ENCODE data around the gene MAP3K10.

MAP3K10 gene

GRCh38 chr19:40241125-40241808 lies 50.0 kb downstream of the MAP3K10 start:
- Histone ChIP-seq H3K4me1 (ENCODE audit: control insufficient read depth, insufficient read depth, low read length) (no peaks in the 10 kb centered on the region), H3K27ac (ENCODE audit: low read length) (no peak overlapping the region), H3K4me3 (ENCODE audit: low read length) (no peak overlapping the region), H3K36me3 (ENCODE audit: control insufficient read depth, insufficient read depth, low read length) (peaks cover 22% of the 10 kb centered on the region; the same call in 1 of the 2 replicates), H3K9me3 (ENCODE audit: control insufficient read depth, insufficient read depth, low read length) (no peaks in the 10 kb centered on the region), H3K27me3 (ENCODE audit: control insufficient read depth, insufficient read depth, low read length) (no peaks in the 10 kb centered on the region)
- WGBS (ENCODE audit: insufficient coverage, insufficient read length), result no CpG with 5 or more reads among the region's 12 CpGs
- DNase-seq (ENCODE audit: low read depth, low spot score), result no peak

GRCh38 chr19:40241809-40242384 lies 50.7 kb downstream of the MAP3K10 start:
- no peak overlapping the region for H3K27ac ChIP-seq (ENCODE audit: low read length)
- H3K36me3 ChIP-seq (ENCODE audit: control insufficient read depth, insufficient read depth, low read length), result peaks cover 21% of the 10 kb centered on the region; the same call in 1 of the 2 replicates

DNA sequence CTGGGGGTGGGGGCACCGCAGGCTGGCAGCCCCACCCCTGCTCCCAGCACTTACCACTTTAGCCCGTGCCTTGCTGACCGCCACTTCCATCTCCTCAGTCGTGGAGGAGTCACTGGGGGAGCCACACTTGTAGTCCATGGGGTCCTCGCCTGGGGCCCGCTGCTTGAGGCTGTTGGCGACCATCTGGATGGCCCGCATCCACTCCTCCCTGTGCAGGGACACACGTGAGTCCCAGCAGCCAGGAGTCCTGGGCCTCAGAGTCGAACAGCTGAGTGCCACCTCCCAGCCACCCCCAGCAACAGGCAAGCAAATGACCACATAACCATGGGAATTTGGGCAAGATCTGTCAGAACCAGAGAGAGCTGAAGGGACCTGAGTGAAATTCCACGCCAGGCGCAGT lies 51.3 kb downstream of the MAP3K10 start:
- peaks cover 19% of the 10 kb centered on the region; the same call in 1 of the 2 replicates for H3K36me3 ChIP-seq (ENCODE audit: control insufficient read depth, insufficient read depth, low read length)
- WGBS (ENCODE audit: insufficient coverage, insufficient read length), result no CpG with 5 or more reads among the region's 12 CpGs
- H3K4me1 ChIP-seq (ENCODE audit: control insufficient read depth, insufficient read depth, low read length), result no peaks in the 10 kb centered on the region
- H3K27me3 ChIP-seq (ENCODE audit: control insufficient read depth, insufficient read depth, low read length), result no peaks in the 10 kb centered on the region
- no peak overlapping the region for H3K27ac ChIP-seq (ENCODE audit: low read length)
- no peak for DNase-seq (ENCODE audit: low read depth, low spot score)
- H3K9me3 ChIP-seq (ENCODE audit: control insufficient read depth, insufficient read depth, low read length), result no peaks in the 10 kb centered on the region
- H3K4me3 ChIP-seq (ENCODE audit: low read length), result no peak overlapping the region

More at GRCh38 chr19:40241809-40242384, 50.7 kb downstream of the MAP3K10 start:
- H3K27me3 ChIP-seq (ENCODE audit: control insufficient read depth, insufficient read depth, low read length), result no peaks in the 10 kb centered on the region
- WGBS (ENCODE audit: insufficient coverage, insufficient read length), result no CpG with 5 or more reads among the region's 21 CpGs
- H3K4me1 ChIP-seq (ENCODE audit: control insufficient read depth, insufficient read depth, low read length), result no peaks in the 10 kb centered on the region
- no peak for DNase-seq (ENCODE audit: low read depth, low spot score)
- H3K4me3 ChIP-seq (ENCODE audit: low read length), result no peak overlapping the region
- H3K9me3 ChIP-seq (ENCODE audit: control insufficient read depth, insufficient read depth, low read length), result no peaks in the 10 kb centered on the region

- Histone ChIP-seq H3K36me3 (ENCODE audit: control insufficient read depth, insufficient read depth, low read length) (peaks cover 12% of the 10 kb centered on the region; the same call in 1 of the 2 replicates), H3K9me3 (ENCODE audit: control insufficient read depth, insufficient read depth, low read length) (no peaks in the 10 kb centered on the region), H3K27me3 (ENCODE audit: control insufficient read depth, insufficient read depth, low read length) (no peaks in the 10 kb centered on the region), H3K4me1 (ENCODE audit: control insufficient read depth, insufficient read depth, low read length) (no peaks in the 10 kb centered on the region), H3K27ac (ENCODE audit: low read length) (no peak overlapping the region), H3K4me3 (ENCODE audit: low read length) (no peak overlapping the region)
- no peak for DNase-seq (ENCODE audit: low read depth, low spot score)
- no CpG with 5 or more reads among the region's 2 CpGs for WGBS (ENCODE audit: insufficient coverage, insufficient read length)
Measured at GRCh38 chr19:40243181-40243580, 52.0 kb downstream of the MAP3K10 start.

DNA sequence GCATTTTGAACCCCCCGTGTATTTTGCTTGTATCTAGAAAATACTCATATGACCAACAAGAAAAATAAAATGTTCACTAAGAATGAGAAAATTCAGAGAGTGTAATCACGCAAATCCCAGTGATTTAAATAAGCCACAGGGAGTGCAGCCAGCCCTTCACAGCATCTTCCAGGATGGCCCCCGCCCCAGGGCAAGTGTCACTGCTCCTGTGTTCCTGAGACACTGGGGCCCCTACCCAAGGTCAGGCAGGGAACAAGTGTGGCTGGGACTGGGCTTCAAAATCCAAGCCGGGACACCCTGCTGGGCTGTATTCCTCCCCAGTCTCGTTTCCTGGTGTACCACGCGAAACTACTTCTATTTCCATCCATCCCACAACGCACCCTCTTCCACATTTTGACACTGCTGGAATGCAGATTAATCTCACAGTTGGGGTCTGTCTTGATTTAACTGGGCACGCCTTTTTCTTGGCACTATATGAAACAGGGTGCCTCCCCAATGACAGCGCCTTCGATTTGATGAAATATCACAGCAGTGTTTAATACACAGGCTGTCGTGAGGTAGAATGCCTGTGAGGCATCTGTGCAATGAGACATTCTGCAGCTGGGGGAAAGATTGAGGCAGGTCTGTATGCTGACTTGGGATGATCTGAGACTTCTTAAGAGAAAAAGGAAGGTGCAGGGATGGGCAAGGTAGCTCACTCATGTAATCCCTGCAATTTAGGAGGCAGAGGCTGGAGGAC lies 53.5 kb downstream of the MAP3K10 start:
- no peaks in the 10 kb centered on the region for H3K4me1 ChIP-seq (ENCODE audit: control insufficient read depth, insufficient read depth, low read length)
- no CpG with 5 or more reads among the region's 12 CpGs for WGBS (ENCODE audit: insufficient coverage, insufficient read length)
- no peak overlapping the region for H3K4me3 ChIP-seq (ENCODE audit: low read length)
- no peak overlapping the region for H3K27ac ChIP-seq (ENCODE audit: low read length)
- no peak for DNase-seq (ENCODE audit: low read depth, low spot score)
- peaks cover 10% of the 10 kb centered on the region; the same call in 1 of the 2 replicates for H3K36me3 ChIP-seq (ENCODE audit: control insufficient read depth, insufficient read depth, low read length)
- no peaks in the 10 kb centered on the region for H3K27me3 ChIP-seq (ENCODE audit: control insufficient read depth, insufficient read depth, low read length)
- H3K9me3 ChIP-seq (ENCODE audit: control insufficient read depth, insufficient read depth, low read length), result no peaks in the 10 kb centered on the region

GRCh38 chr19:40245506-40246128 lies 54.4 kb downstream of the MAP3K10 start:
- Histone ChIP-seq H3K27me3 (ENCODE audit: control insufficient read depth, insufficient read depth, low read length) (no peaks in the 10 kb centered on the region), H3K36me3 (ENCODE audit: control insufficient read depth, insufficient read depth, low read length) (peaks cover 5% of the 10 kb centered on the region; the same call in 1 of the 2 replicates), H3K9me3 (ENCODE audit: control insufficient read depth, insufficient read depth, low read length) (no peaks in the 10 kb centered on the region), H3K4me3 (ENCODE audit: low read length) (no peak overlapping the region), H3K27ac (ENCODE audit: low read length) (no peak overlapping the region), H3K4me1 (ENCODE audit: control insufficient read depth, insufficient read depth, low read length) (no peaks in the 10 kb centered on the region)
- no CpG with 5 or more reads among the region's 9 CpGs for WGBS (ENCODE audit: insufficient coverage, insufficient read length)
- no peak for DNase-seq (ENCODE audit: low read depth, low spot score)

DNA sequence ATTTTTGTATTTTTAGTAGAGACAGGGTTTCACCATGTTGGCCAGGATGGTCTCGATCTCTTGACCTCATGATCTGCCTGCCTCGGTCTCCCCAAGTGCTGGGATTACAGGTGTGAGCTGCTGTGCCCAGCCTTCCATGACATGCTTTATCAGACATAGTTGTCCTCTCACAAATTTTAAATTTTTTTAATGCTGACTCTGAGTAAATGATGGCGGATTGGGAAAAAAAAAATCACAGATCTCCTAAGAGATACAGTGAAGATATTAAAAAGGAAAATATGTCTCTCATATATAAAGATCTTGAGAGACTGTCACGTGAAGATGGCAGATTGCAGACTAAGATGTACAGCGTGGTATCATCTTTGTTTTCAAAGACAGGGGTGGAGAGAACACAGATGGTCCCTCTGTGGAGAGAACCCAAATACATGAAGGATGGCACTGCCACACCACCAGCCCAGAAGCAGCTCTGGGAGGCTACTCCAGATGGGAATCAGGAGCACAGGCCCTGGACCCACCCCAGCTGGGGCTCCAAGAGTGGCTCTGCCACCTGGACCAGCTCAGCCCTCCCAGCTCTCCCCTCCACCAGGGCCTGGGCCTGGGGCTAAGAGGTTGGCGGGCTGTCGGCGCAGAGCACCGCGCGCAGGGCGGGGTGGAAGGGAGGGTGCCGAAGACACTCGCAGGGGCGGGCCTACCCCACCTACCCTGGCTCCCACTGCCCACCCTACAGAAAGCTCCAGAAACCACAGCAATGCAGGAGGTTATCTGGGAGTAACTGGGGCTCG lies 55.3 kb downstream of the MAP3K10 start:
- no peaks in the 10 kb centered on the region for H3K9me3 ChIP-seq (ENCODE audit: control insufficient read depth, insufficient read depth, low read length)
- H3K4me1 ChIP-seq (ENCODE audit: control insufficient read depth, insufficient read depth, low read length), result no peaks in the 10 kb centered on the region
- DNase-seq (ENCODE audit: low read depth, low spot score), result no peak
- WGBS (ENCODE audit: insufficient coverage, insufficient read length), result no CpG with 5 or more reads among the region's 16 CpGs
- H3K36me3 ChIP-seq (ENCODE audit: control insufficient read depth, insufficient read depth, low read length), result peaks cover 5% of the 10 kb centered on the region; the same call in 1 of the 2 replicates
- no peak overlapping the region for H3K4me3 ChIP-seq (ENCODE audit: low read length)
- no peaks in the 10 kb centered on the region for H3K27me3 ChIP-seq (ENCODE audit: control insufficient read depth, insufficient read depth, low read length)
- no peak overlapping the region for H3K27ac ChIP-seq (ENCODE audit: low read length)

GRCh38 chr19:40247178-40247577 lies 56.0 kb downstream of the MAP3K10 start:
- Histone ChIP-seq H3K9me3 (ENCODE audit: control insufficient read depth, insufficient read depth, low read length) (no peaks in the 10 kb centered on the region), H3K27me3 (ENCODE audit: control insufficient read depth, insufficient read depth, low read length) (no peaks in the 10 kb centered on the region), H3K36me3 (ENCODE audit: control insufficient read depth, insufficient read depth, low read length) (peaks cover 4% of the 10 kb centered on the region; the same call in 1 of the 2 replicates), H3K27ac (ENCODE audit: low read length) (no peak overlapping the region), H3K4me1 (ENCODE audit: control insufficient read depth, insufficient read depth, low read length) (peaks cover 1% of the 10 kb centered on the region), H3K4me3 (ENCODE audit: low read length) (no peak overlapping the region)
- DNase-seq (ENCODE audit: low read depth, low spot score), result no peak
- no CpG with 5 or more reads among the region's 6 CpGs for WGBS (ENCODE audit: insufficient coverage, insufficient read length)

- peaks cover 4% of the 10 kb centered on the region for H3K4me1 ChIP-seq (ENCODE audit: control insufficient read depth, insufficient read depth, low read length)
- no peak overlapping the region for H3K27ac ChIP-seq (ENCODE audit: low read length)
- H3K36me3 ChIP-seq (ENCODE audit: control insufficient read depth, insufficient read depth, low read length), result no peaks in the 10 kb centered on the region
- H3K27me3 ChIP-seq (ENCODE audit: control insufficient read depth, insufficient read depth, low read length), result no peaks in the 10 kb centered on the region
- no peaks in the 10 kb centered on the region for H3K9me3 ChIP-seq (ENCODE audit: control insufficient read depth, insufficient read depth, low read length)
- no CpG with 5 or more reads among the region's 12 CpGs for WGBS (ENCODE audit: insufficient coverage, insufficient read length)
- H3K4me3 ChIP-seq (ENCODE audit: low read length), result no peak overlapping the region
- no peak for DNase-seq (ENCODE audit: low read depth, low spot score)
Measured at GRCh38 chr19:40247735-40248262, 56.6 kb downstream of the MAP3K10 start.
